Measurements from ENCODE around the gene SHF.
"Not testable (repeated sequence)": the region's sequence is repeated elsewhere in the genome, so short reads cannot be mapped to it uniquely, and the experiment has no call there.

SHF gene

DNA sequence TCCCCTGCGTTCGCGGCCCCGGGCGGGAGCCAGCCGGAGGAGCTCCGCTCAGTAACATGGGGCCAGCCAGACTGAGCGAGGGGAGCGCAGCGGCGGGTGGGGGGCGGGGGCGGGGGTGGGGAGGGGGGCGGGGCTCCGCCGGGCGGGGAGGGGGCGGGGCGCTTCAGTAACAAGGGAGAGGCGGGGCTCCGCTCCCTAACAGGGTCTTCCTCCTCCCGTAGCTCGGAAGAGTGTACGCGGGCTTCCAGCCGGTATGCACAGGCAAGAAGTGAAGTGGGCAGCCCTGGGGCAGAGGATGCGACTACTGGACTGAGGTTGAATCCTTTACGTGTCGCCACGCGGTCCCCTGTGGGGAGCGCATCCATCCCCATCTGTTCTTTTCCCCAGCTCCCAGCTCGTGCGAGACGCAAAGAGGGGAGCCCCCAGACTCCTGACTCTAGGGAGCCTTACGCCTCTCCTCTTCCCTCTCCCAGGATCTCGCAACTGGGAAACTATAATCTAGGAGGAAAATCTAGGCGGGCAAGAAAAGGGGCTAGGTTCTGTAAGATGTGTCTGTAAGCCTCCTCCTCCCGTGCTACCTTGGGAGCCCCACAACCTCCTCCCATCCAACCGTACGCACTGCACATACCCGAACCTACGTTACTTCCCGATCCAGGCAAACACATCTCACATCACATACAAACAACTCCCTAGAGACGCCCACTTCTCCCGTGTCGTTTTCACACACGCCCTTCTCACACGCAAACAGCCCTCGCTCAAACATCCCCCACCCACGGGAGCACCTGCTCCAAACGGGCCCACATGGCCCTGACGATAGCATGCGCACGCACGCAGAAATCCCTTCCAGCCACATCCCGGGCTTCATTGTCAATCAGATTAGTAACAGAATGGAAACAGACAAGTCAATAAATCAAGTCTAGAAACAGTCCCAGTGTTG, at the start of gene SHF:
TSS of gene SHF (minus strand) at position 73 of the 937 bp plus-strand sequence. CDS start at position 58, 15 bp downstream.
- DNase-seq = no peak

DNA sequence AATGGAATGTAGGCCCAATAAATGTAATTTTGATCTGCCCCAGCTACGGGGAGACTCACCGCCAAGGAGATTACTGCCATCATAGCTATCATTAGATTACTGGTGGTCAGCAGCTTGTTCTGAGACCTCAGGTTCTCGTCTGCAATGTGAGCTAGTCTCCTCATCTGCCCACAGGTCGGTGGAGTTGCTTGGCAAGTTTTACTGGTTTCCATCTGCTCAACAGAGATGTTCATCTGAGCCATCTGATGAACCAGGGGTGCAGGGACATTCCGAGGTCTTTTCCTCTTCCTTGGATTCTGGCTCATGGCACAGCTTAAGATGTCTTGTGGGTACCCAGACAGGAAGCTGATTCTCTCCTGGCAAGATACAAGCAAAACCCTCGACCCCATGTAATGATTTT, 49.0 kb upstream of the SHF start:
- not testable (repeated sequence) for DNase-seq

- DNase-seq = no peak
Measured at GRCh38 chr15:45234562-45235235, 46.9 kb upstream of the SHF start.

DNA sequence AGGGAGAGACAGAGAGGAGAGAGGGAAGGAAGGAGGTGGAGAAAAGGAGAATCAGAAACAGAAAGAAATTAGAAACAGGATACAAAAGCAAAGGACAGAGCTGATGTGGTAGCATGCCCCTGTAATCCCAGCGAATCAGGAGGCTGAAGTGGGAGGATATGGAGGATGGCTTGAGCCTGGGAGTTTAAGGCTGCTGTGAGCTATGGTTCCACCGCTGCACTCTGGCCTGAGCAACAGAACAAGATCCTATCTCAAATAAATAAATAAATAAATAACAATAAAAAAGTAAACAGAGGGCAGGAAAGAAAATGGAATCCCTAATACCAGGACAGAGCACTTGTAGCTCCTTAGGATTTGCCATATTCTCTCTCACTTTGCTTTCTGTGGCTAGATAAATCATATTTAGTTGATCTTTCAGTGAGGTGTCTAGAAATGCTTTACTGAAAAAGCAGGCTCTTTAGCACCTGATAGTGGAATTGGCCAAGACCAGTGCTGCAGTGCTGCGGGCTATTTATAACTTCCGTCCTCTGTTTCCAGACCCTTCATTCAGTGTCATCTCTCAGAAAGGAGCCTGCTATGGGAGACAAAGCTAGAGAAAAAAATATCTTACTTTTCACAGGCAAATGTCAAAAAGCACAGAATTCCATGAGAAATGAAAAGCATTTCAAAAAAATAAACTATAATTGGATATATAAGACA, 44.2 kb upstream of the SHF start:
- DNase-seq = no peak

- DNase-seq = no peak
Measured at GRCh38 chr15:45231132-45231531, 43.4 kb upstream of the SHF start.

- no peak for DNase-seq
Measured at GRCh38 chr15:45230245-45230965, 42.6 kb upstream of the SHF start.

GRCh38 chr15:45228931-45229330, 41.2 kb upstream of the SHF start:
- DNase-seq = no peak

DNA sequence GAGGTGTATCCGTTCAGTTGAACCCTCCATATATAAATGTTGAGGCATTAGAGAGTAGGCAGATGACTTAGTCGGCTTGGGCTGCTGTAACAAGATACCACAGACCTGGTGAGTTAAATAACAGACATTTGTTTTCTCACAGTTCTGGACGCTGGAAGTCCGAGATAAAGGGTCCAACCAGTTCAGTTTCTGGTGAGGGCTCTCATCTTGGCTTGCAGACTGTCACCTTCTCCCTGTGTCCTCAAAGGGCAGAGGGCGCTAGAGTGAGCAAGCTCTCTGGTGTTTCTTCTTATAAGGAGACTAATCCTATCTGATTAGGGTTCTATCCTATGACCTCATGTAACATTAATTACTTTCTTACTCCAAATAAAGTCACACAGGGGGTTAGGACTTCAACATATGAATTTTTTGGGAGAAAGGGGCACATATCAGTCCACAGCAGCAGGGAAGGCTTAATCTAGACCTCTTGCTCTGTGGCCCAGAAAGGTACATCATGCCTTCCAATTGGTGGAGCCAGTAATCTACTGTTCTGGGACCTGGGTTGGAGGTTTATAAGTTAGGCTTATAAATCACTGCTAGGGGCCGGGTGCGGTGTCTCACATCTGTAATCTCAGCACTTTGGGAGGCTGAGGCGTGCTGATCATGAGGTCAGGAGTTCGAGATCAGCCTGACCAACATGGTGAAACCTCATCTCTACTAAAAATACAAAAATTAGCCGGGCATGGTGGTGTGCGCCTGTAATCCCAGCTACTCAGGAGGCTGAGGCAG, 37.9 kb upstream of the SHF start:
- no peak for DNase-seq

GRCh38 chr15:45224621-45225217, 37.0 kb upstream of the SHF start:
- DNase-seq = no peak

DNA sequence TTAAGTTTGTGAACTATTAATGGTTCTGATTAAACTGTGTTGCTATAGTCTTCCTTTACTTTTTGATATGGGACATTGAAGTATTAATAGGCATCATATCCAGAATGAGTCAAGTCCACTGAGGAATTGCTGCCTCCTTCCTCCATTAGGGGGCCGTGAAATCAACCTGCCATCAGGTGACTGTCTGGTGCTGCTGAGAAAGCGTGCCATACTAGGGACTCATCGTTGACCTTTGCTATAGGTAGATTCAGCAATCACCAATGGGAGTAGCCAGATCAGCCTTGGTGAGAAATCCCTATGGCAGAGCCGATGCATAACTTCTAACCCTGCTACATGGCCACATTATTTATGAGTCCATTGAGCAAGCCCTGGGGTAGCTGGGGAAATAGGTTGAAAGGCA, 34.2 kb upstream of the SHF start:
- no peak for DNase-seq

GRCh38 chr15:45221053-45221599, 33.4 kb upstream of the SHF start:
- DNase-seq = no peak

DNA sequence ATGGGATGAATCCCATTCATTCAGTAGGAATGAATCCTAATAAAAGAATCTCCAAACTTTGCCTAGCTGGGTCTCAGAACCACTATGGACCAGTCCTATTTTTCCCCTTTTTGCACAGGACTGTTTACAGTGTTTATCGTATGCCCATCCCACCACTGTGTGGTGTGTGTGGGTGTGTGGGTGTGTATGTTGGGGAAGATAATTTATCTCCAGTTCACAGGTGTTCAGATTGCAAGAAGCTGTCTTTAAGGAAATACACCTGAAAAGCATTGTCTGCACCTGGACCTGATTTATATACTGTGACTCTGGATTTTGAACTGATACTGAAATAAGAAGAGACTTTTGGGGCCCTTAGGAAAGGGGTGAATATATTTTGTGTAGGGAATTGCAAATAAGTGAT, 24.7 kb upstream of the SHF start:
- DNase-seq = no peak

DNA sequence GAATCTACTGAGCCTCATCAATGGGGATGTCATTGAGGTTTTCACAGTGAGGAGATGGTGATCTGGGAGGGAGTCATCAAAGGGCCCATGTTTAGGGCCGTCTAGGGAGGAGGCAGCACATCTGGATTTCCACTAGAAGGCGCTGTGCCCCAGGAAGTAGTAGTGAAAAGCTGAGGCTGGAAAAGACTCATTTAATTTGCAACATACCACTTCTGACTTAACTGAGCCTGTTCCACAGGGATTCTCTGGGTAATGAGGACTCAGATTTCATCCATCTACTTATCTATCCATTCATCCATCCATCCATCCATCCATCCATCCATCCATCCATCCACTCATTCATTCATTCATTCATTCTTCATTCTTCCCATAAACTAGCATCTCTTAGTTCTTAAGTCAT, 17.4 kb upstream of the SHF start:
- peak; percentile 14 for DNase-seq

- DNase-seq = no peak
Measured at GRCh38 chr15:45203182-45203581, 15.4 kb upstream of the SHF start.

GRCh38 chr15:45201869-45202268, 14.1 kb upstream of the SHF start:
- no peak for DNase-seq

- DNase-seq = no peak
Measured at GRCh38 chr15:45201557-45201859, 13.7 kb upstream of the SHF start.

- peak; percentile 45 for DNase-seq
Measured at GRCh38 chr15:45200799-45201556, 13.2 kb upstream of the SHF start.

DNA sequence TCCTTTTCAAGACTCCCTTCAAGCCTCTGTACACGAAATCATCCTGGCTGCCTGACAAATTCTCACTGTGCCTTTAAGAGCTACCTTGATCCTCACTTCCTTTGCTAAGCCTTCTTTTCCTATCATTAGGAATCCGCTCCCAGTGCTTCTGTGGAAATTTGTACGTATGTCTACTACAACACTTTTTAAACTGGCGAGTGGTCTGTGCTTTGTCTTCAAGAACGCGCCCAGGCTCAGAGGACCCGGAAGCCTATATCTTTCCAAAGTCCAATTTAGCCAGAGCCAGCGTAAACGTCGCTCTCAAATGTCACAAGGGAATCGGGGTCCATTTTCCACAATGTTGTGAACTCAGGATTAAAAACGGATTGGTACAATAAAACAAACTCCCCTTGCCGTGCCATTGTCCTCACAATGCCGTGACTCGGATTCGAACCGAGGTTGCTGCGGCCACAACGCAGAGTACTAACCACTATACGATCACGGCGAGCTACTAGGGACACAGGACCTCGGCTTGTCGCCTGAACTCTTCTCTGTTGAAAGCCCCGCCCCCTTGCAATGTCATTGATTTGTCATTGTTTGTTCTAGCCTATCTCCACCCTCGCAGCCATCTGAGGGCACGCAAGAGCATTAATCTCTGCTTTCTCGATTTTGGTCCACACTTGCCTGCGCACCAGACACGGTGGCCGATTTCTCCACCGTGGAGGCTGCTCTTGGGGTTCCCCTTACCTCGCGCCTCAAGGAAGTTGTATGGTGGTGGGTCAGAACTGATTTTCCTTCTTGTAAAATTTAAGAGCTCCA, 12.4 kb upstream of the SHF start:
- DNase-seq = peak; percentile 75

GRCh38 chr15:45199136-45199810, 11.5 kb upstream of the SHF start:
- peak; percentile 14 for DNase-seq
